HG03521 (cell line): ENCODE data around the gene PPIL6.
A peak's percentile ranks its signal among the peaks of the same experiment; 100 is the strongest.

Experiments used
- ATAC-seq: cut with Tn5 transposase; IDR thresholded peaks from one replicate; pipeline ENCODE4 v1.9.1; 2021; ENCODE audit warnings: mild to moderate bottlenecking, moderate library complexity; ENCODE audit not compliant: unreplicated experiment

The PPIL6 gene

GRCh38 chr6:109440331-109441068 lies at the start of gene PPIL6, which contains the start of gene SMPD2:
PPIL6 (minus strand) TSS chr6:109440628; CDS start chr6:109440590, 38 bp downstream.
SMPD2 (plus strand) TSS chr6:109440724; CDS start chr6:109441122, 398 bp downstream.
- ATAC-seq: peak; percentile 85

GRCh38 chr6:109488001-109488400 lies 47.6 kb upstream of the PPIL6 start:
- no peak for ATAC-seq

- no peak for ATAC-seq
Observed at GRCh38 chr6:109486068-109486467, 45.6 kb upstream of the PPIL6 start.

- no peak for ATAC-seq
Observed at GRCh38 chr6:109485266-109485935, 45.0 kb upstream of the PPIL6 start.

GRCh38 chr6:109484122-109484521 lies 43.7 kb upstream of the PPIL6 start:
- ATAC-seq: no peak

- peak; percentile 1 for ATAC-seq
Observed at GRCh38 chr6:109483735-109484057, 43.3 kb upstream of the PPIL6 start.

- ATAC-seq: peak; percentile 90
Observed at GRCh38 chr6:109482905-109483734, 42.7 kb upstream of the PPIL6 start, which contains the start of gene ZBTB24. ZBTB24 (minus strand) TSS chr6:109483219; CDS start chr6:109482026, 1,193 bp downstream.

GRCh38 chr6:109480993-109481480 lies 40.6 kb upstream of the PPIL6 start:
- no peak for ATAC-seq

GRCh38 chr6:109478841-109479624 lies 38.6 kb upstream of the PPIL6 start:
- ATAC-seq: no peak

- ATAC-seq: no peak
Observed at GRCh38 chr6:109478222-109478805, 37.9 kb upstream of the PPIL6 start.

- ATAC-seq: no peak
Observed at GRCh38 chr6:109477725-109478124, 37.3 kb upstream of the PPIL6 start.

- ATAC-seq: no peak
Observed at GRCh38 chr6:109477184-109477583, 36.8 kb upstream of the PPIL6 start.

GRCh38 chr6:109475625-109476024 lies 35.2 kb upstream of the PPIL6 start:
- no peak for ATAC-seq

- ATAC-seq: no peak
Observed at GRCh38 chr6:109474995-109475394, 34.6 kb upstream of the PPIL6 start.

GRCh38 chr6:109473120-109473519 lies 32.7 kb upstream of the PPIL6 start:
- ATAC-seq: no peak

- peak; percentile 53 for ATAC-seq
Observed at GRCh38 chr6:109472132-109472995, 31.9 kb upstream of the PPIL6 start.

- ATAC-seq: no peak
Observed at GRCh38 chr6:109471105-109471810, 30.8 kb upstream of the PPIL6 start.

GRCh38 chr6:109469591-109470189 lies 29.3 kb upstream of the PPIL6 start:
- ATAC-seq: no peak
